PFSK-1 (cell line): ENCODE data around the gene C1orf226.

Experiments used
- FOXP2 ChIP-seq: optimal IDR thresholded peaks from 2 replicates; pipeline ENCODE3; 2011; ENCODE audit warnings: borderline replicate concordance, control low read depth, inconsistent platforms; ENCODE audit not compliant: insufficient read depth; ENCODE audit errors: extremely low read length, extremely low read depth
- POLR2AphosphoS5 ChIP-seq: IDR thresholded peaks from 2 replicates; pipeline ENCODE4 v1.6.1; 2012; ENCODE audit warnings: low read depth, mild to moderate bottlenecking, control low read depth, low read length, moderate library complexity
- REST ChIP-seq, 2 experiments: IDR thresholded peaks; 2 replicates each; pipeline versions ENCODE4 v1.6.1 to v1.8.0; 2011 to 2012; ENCODE audit warnings: low read depth in 2 of 2, low read length in 2 of 2, control low read depth in 1 of 2, inconsistent platforms in 1 of 2, mild to moderate bottlenecking in 1 of 2, moderate library complexity in 1 of 2; ENCODE audit not compliant: insufficient read depth in 1 of 2
- SIN3A ChIP-seq: IDR thresholded peaks from 2 replicates; pipeline ENCODE4 v1.6.1; 2012; ENCODE audit warnings: mild to moderate bottlenecking, low read length, moderate library complexity, borderline replicate concordance; ENCODE audit not compliant: insufficient read depth
- TAF1 ChIP-seq: IDR thresholded peaks from 2 replicates; pipeline ENCODE4 v1.6.1; 2012; ENCODE audit warnings: low read length, control low read depth, borderline replicate concordance; ENCODE audit not compliant: insufficient read depth

GRCh38 chr1:162380061-162380846 lies 1.3 kb upstream of the C1orf226 start:
- TF ChIP-seq REST (IDR thresholded peaks at IDR 0.05; ENCODE audit: insufficient read depth in 1 of 2, low read depth in 2 of 2, low read length in 2 of 2) (no peak), TAF1 (no peak), POLR2AphosphoS5 (no peak), SIN3A (no peak), FOXP2 (no peak)
